ENCODE data around the gene C2orf42. TPM values are rescaled to one million over a fixed set of nuclear protein-coding genes. Genes with fewer than 3 reads are reported as not detected.
A peak's percentile ranks its signal among the peaks of the same experiment; 100 is the strongest.
"Not testable (repeated sequence)": the region's sequence is repeated elsewhere in the genome, so short reads cannot be mapped to it uniquely, and the experiment has no call there.

The C2orf42 gene
- total RNA-seq, 1 experiment from 2014 or later: 16.7 TPM

DNA sequence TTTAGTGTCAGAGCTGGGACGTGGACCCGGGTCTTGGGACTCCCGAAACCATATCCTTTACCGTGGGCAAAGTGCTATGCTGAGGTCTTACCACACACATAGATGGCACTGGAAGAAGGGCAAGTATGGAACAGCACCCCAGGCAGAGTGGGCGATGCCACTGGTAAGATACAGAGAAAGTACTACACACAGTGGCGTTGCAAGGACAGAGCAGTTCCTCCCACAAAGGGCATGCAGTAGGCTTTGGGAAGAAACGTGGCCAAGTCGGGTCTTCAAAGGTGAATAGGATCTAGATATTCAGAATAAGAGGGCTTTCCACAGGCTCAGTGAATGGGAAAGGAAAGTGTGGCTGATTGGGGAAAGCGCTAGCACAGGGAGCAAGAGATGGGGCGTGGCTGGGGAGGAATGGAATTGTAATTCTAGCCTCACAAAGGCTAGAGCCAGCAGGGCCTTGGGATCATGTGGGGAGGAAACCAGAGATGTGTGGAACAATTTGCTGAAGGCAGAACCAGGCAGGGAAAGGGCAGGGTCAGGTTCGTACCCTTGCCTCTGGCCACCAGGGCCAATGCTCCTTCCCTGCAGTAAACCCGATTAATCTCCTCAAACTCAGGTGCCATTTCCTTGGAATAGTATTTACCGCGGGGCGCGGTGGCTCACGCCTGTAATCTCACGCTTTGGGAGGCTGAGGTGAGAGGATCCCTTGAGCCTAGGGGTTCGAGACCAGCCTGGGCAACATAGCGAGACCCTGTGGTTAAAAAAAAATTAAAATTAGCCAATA lies 67.6 kb downstream of the C2orf42 start:
- Histone ChIP-seq H3K4me3 (no peak overlapping the region), H3K27me3 (no peaks in the 10 kb centered on the region), H3K9me3 (no peaks in the 10 kb centered on the region), H3K36me3 (no peaks in the 10 kb centered on the region)
- DNase-seq: peak; percentile 63

DNA sequence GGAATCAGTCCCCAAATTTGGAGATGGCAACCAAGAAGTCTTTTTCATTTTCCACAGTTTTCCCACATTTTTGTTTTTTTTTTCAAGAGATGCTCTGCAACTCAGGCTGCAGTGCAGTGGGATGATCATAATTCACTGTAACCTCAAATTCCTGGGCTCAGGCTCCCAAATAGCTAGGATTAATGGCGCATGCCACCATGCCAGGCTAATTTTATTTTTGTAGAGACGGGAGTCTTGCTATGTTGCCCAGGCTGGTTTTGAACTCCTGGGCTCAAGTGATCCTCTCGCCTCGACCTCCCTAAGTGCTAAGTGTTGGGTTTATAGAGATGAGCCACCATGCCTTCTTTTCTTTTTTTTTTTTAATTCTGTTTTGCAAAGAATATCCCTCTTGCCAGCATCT lies 68.3 kb downstream of the C2orf42 start:
- no peak for DNase-seq
- H3K4me3 ChIP-seq: no peak overlapping the region
- H3K9me3 ChIP-seq: no peaks in the 10 kb centered on the region
- H3K36me3 ChIP-seq: no peaks in the 10 kb centered on the region
- H3K27me3 ChIP-seq: no peaks in the 10 kb centered on the region

DNA sequence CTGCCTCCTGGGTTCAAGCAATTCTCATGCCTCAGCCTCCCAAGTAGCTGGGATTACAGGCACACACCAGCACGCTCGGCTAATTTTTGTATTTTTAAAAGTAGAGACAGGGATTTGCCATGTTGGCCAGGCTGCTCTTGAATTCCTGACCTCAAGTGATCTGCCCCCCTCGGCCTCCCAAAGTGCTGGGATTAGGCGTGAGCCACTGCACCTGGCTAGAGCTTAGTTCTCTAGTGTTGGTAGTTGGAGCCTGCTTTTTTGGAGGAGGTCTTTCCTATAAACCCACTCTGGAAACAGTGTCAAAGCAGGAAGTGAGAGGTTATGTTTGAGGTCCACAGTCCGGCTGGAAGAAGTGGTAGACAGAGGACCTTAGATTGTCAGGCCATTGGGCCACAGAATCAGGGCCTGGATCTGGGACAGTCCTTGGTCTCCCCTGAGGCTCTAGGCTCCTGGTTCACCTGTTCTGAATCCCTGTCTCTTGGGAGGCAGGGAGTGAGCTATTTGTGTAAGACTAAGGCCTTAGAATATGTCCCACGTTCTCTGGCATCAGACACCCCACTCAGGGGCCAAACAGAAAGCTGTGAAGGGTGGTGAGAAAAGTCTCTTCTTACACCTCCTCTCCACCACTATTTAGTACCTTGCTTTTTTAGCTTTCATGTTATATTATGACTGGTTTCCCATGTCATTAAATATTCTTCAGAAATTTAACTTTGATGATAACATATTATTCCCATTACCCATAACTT lies 69.0 kb downstream of the C2orf42 start:
- Histone ChIP-seq H3K9me3 (no peaks in the 10 kb centered on the region), H3K4me3 (no peak overlapping the region), H3K27me3 (no peaks in the 10 kb centered on the region), H3K36me3 (no peaks in the 10 kb centered on the region)
- DNase-seq: no peak

DNA sequence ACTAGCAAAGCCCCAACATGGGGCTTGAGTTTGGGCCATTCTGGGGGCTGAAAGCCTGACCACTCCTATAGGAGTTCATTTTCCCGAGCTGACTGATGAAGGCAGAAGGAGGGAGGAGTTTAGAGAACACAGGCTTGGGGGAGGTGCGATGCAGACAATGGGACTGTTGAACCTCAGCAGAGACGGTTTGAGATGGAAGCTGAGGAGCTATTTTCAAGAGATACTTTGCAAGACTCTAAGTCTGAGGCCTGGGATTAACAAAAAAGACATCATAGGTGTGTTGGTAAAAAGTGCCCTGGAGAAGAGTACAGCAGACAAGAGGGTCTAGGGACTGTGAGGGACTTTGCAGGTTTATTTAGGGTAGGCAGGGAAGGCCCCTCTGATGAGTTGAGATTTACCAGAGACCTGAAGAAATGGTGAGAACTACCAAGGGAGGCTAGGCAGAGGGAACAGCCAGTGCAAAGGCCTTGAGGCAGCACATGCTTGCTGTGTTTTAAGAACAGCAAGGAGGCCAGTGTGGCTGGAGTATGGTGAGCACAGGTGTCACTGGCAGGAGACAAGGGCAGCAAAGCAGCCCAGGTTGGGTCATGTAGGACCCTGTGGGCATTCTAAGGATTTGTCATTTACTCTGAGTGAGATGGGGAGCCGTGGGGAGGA lies 71.9 kb downstream of the C2orf42 start:
- H3K27me3 ChIP-seq: no peaks in the 10 kb centered on the region
- H3K9me3 ChIP-seq: no peaks in the 10 kb centered on the region

DNA sequence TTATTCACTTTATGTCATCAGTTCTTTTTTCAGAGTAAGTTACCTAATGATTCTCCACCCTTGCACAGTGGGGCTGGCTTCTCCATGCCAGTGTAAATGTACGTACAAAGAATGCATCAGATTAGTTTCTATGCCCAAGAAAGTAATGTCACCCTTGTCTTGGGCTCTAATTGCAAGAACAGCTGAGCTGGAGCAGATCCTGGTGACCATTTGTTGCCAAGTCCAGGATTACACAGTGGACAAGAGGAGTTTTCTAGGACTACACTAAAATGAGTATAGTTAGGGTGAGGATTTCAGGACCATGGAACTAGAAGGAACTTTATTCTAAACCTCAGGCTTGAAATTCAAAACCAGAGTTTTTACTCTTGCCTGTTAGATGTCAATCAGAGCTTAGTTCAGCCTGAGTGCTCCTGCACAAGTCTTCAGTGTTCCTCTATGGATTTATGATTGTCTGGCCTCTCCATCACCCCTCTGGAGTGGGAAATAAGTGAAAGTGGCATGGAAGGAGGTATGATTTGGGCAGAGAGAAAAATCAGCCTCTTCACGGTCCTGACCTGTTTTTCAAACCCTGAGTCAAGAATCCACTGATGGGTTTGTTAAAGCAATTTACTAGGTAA lies 73.8 kb downstream of the C2orf42 start:
- H3K9me3 ChIP-seq: no peaks in the 10 kb centered on the region
- H3K36me3 ChIP-seq: no peaks in the 10 kb centered on the region
- no peak overlapping the region for H3K4me3 ChIP-seq
- DNase-seq: no peak
- H3K27me3 ChIP-seq: no peaks in the 10 kb centered on the region

More for the DNA sequence above, 71.9 kb downstream of the C2orf42 start:
- Histone ChIP-seq H3K36me3 (no peaks in the 10 kb centered on the region), H3K4me3 (no peak overlapping the region)
- DNase-seq: no peak

GRCh38 chr2:70115646-70116442 lies 75.0 kb downstream of the C2orf42 start:
- DNase-seq: no peak
- Histone ChIP-seq H3K4me3 (no peak overlapping the region), H3K36me3 (no peaks in the 10 kb centered on the region), H3K9me3 (no peaks in the 10 kb centered on the region), H3K27me3 (no peaks in the 10 kb centered on the region)

- no peaks in the 10 kb centered on the region for H3K36me3 ChIP-seq
- no peaks in the 10 kb centered on the region for H3K27me3 ChIP-seq
- H3K9me3 ChIP-seq: no peaks in the 10 kb centered on the region
- no peak overlapping the region for H3K4me3 ChIP-seq
- no peak for DNase-seq
These were observed 77.3 kb downstream of the C2orf42 start for GRCh38 chr2:70113359-70114070.

DNA sequence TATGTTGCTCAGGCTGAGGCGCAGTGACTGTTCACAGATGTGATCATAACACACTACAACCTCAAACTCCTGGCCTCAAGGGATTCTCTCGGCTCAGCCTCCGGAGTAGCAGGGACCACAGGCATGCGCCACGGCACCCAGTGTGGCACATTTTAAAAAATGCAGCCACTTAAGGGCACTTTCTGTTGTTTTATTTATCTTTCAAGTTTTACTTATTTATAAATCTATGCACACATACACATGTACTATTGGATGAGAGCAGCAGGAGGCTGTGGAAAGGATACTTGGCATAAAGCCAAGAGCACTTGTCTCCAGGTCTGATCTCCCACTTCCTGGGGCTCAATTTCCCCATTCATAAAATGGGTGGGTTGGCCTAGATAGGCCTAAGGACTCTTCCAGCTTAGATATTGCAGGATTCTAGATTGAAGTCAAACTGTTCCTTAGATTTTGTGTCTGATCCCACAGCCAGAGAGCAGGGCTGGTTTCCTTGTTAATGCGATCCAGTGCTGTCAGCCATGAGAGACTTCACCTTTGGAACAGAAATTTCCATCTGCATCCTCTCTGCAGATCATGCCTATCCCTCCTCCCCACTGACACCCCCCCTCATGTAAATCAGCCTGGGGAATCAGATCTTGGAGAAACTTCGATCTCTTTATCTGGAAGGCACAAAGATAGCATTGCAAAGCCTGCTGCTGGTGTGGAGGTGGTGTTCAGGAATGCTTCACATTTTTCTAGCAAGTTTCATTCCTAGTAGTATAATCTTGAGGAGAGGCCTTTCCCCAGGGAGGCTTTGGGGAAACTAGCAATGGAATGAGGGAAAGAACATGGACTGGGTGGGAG lies 78.8 kb downstream of the C2orf42 start:
- no peaks in the 10 kb centered on the region for H3K9me3 ChIP-seq
- H3K27me3 ChIP-seq: no peaks in the 10 kb centered on the region
- H3K36me3 ChIP-seq: no peaks in the 10 kb centered on the region
- no peak for DNase-seq
- H3K4me3 ChIP-seq: no peak overlapping the region

GRCh38 chr2:70110397-70110796 lies 80.4 kb downstream of the C2orf42 start:
- not testable (repeated sequence) for H3K36me3 ChIP-seq, H3K9me3 ChIP-seq, H3K4me3 ChIP-seq, DNase-seq, H3K27me3 ChIP-seq

DNA sequence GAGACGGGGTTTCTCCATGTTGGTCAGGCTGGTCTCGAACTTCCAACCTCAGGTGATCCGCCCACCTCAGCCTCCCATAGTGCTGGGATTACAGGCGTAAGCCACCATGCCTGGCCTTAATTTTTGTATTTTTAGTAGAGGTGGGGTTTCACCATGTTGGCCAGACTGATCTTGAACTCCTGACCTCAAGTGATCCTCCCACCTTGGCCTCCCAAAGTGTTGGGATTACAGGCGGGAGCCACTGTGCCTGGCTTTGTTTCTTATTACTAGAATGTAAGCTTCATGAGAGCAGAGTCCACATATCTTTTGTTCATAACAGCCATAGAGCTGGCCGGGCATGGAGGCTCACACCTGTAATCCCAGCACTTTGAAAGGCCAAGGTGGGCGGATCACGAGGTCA lies 84.7 kb downstream of the C2orf42 start:
- not testable (repeated sequence) for H3K4me3 ChIP-seq, H3K9me3 ChIP-seq, DNase-seq, H3K27me3 ChIP-seq, H3K36me3 ChIP-seq

GRCh38 chr2:70104231-70105111 lies 86.3 kb downstream of the C2orf42 start:
- no peaks in the 10 kb centered on the region for H3K36me3 ChIP-seq
- DNase-seq: no peak
- H3K9me3 ChIP-seq: no peaks in the 10 kb centered on the region
- H3K27me3 ChIP-seq: no peaks in the 10 kb centered on the region
- H3K4me3 ChIP-seq: no peak overlapping the region

DNA sequence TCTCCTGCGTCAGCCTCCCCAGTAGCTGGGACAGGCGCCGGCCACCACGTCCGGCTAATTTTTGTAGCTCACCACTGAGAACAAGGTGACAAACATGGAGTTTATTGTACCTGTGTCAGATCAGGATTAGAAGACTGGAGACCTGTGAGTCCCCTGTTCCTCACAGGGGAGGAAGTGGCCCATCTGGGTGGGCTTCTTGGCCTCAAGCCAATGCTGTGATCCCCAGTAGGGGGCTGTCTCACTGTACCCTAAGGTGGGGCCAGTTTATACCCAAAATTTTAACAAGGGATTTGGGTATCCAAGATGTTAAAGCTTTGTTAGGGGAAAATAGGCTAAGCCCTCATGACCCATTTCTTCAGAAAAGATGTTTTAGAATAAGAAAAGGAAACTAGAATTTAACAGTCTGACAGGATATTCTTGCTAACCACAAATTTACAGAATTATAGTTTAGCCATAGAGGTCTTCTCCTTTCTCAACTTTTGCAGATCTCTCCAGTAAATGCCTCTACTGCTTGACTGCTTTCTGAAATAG lies 87.2 kb downstream of the C2orf42 start:
- H3K27me3 ChIP-seq: no peaks in the 10 kb centered on the region
- H3K4me3 ChIP-seq: no peak overlapping the region
- no peak for DNase-seq
- no peaks in the 10 kb centered on the region for H3K36me3 ChIP-seq
- no peaks in the 10 kb centered on the region for H3K9me3 ChIP-seq

DNA sequence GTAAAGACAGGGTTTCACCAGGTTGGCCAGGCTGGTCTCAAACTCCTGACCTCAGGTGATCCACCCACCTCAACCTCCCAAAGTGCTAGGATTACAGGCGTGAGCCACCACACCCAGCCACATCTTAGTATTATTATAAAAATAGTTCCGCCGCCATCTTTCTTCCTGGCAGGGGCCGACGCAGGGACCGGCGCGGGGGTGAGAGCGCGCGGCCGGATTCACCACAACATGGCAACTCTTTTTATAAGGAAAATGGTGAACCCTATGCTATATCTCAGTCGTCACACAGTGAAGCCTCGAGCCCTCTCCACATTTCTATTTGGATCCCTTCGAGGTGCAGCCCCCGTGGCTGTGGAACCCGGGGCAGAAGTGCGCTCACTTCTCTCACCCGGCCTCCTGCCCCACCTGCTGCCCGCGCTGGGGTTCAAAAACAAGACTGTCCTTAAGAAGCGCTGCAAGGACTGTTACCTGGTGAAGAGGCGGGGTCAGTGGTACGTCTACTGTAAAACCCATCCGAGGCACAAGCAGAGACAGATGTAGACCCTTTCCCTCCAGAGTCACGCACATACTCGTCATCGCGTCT lies 88.4 kb downstream of the C2orf42 start:
- not testable (repeated sequence) for H3K4me3 ChIP-seq, H3K27me3 ChIP-seq, H3K9me3 ChIP-seq, H3K36me3 ChIP-seq, DNase-seq

- not testable (repeated sequence) for H3K9me3 ChIP-seq, H3K27me3 ChIP-seq, H3K36me3 ChIP-seq, DNase-seq, H3K4me3 ChIP-seq
These were observed 89.1 kb downstream of the C2orf42 start for GRCh38 chr2:70101686-70102085.
